Measurements from ENCODE around the gene CABS1. TPM values are rescaled to one million over a fixed set of nuclear protein-coding genes. Genes with fewer than 3 reads are reported as not detected.

Gene CABS1
- total RNA-seq, 2 experiments from 2014 or later = not detected

DNA sequence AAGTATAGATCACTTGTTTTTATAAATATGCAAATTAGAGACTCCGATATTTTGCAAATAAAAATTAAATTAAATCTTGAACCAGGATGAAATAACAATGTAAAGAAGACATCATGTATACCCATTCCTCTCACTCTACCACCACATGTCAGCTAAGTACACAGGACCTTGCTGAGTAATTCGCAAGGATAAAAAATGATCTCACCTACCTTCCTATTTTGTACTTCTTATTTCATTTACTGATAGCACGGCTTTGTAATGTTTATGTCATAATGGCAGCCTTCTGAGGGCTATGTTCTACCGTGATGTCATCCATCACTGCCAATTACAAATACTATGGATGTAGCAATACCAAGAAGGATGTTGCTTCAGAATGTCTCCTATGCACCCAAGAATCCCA lies 37.2 kb downstream of the CABS1 start:
- no peaks in the 10 kb centered on the region for H3K36me3 Mint-ChIP-seq (ENCODE audit: low read depth)
- no peak for ATAC-seq (ENCODE audit: poor library complexity)
- Histone ChIP-seq H3K4me3 (ENCODE audit: low read length) (no peak overlapping the region), H3K36me3 (ENCODE audit: insufficient read depth, low read length) (no peaks in the 10 kb centered on the region), H3K27me3 (ENCODE audit: control insufficient read depth in 1 of 2, insufficient read depth in 2 of 2, low read length in 2 of 2) (no peaks in the 10 kb centered on the region), H3K4me1 (ENCODE audit: insufficient read depth, low read length) (no peaks in the 10 kb centered on the region), H3K9me3 (ENCODE audit: control insufficient read depth in 1 of 2, insufficient read depth in 1 of 2, low read length in 2 of 2) (no peaks in the 10 kb centered on the region), H3K27ac (ENCODE audit: low read depth in 1 of 2, low read length in 2 of 2) (no peak overlapping the region)
- H3K27me3 Mint-ChIP-seq = no peaks in the 10 kb centered on the region
- ChIA-PET POLR2A (no interaction called here), CTCF (no interaction called here)
- peaks cover 3% of the 10 kb centered on the region for H3K9me3 Mint-ChIP-seq
- H3K4me1 Mint-ChIP-seq (ENCODE audit: low read depth) = no peaks in the 10 kb centered on the region
- no peak overlapping the region for H3K27ac Mint-ChIP-seq
- TF ChIP-seq, protein P1, sequence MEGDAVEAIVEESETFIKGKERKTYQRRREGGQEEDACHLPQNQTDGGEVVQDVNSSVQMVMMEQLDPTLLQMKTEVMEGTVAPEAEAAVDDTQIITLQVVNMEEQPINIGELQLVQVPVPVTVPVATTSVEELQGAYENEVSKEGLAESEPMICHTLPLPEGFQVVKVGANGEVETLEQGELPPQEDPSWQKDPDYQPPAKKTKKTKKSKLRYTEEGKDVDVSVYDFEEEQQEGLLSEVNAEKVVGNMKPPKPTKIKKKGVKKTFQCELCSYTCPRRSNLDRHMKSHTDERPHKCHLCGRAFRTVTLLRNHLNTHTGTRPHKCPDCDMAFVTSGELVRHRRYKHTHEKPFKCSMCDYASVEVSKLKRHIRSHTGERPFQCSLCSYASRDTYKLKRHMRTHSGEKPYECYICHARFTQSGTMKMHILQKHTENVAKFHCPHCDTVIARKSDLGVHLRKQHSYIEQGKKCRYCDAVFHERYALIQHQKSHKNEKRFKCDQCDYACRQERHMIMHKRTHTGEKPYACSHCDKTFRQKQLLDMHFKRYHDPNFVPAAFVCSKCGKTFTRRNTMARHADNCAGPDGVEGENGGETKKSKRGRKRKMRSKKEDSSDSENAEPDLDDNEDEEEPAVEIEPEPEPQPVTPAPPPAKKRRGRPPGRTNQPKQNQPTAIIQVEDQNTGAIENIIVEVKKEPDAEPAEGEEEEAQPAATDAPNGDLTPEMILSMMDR (IDR thresholded peaks at IDR 0.05) = no peak
- intact Hi-C loops (cut with DNase I, micrococcal nuclease) = no loop called here
- no peak overlapping the region for H3K4me3 Mint-ChIP-seq
- DNase-seq = no peak

DNA sequence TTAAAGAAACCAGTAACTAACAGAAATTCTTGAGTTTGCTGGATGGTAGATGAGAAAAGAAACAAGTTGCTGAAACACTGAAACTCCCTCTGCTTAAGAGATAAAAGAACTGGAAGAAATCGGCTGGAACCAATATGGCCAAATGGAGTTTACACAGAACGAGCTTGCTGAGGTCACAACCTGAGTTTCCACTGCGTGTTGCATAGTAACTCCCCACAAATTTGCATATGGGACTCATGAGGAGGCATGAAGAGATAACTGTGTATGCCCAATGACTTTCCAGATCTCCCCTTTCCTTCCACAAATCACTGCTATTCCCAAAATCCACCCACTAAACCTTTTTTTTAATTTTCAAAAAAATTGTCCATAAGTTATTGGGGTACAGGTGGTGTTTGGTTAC lies 38.0 kb downstream of the CABS1 start:
- H3K27me3 Mint-ChIP-seq = no peaks in the 10 kb centered on the region
- no peaks in the 10 kb centered on the region for H3K36me3 Mint-ChIP-seq (ENCODE audit: low read depth)
- no peak for DNase-seq
- CTCF ChIA-PET = no interaction called here
- no peak overlapping the region for H3K4me3 Mint-ChIP-seq
- intact Hi-C loops (cut with DNase I, micrococcal nuclease) = no loop called here
- no peak overlapping the region for H3K27ac ChIP-seq (ENCODE audit: low read depth in 1 of 2, low read length in 2 of 2)
- H3K36me3 ChIP-seq (ENCODE audit: insufficient read depth, low read length) = no peaks in the 10 kb centered on the region
- POLR2A ChIA-PET = no interaction called here
- no peak for ATAC-seq (ENCODE audit: poor library complexity)
- H3K9me3 Mint-ChIP-seq = peaks cover 3% of the 10 kb centered on the region
- no peaks in the 10 kb centered on the region for H3K4me1 Mint-ChIP-seq (ENCODE audit: low read depth)
- H3K9me3 ChIP-seq (ENCODE audit: control insufficient read depth in 1 of 2, insufficient read depth in 1 of 2, low read length in 2 of 2) = no peaks in the 10 kb centered on the region
- H3K27ac Mint-ChIP-seq = no peak overlapping the region
- H3K4me1 ChIP-seq (ENCODE audit: insufficient read depth, low read length) = no peaks in the 10 kb centered on the region
- TF ChIP-seq, protein P1 (IDR thresholded peaks at IDR 0.05) = no peak
- H3K4me3 ChIP-seq (ENCODE audit: low read length) = no peak overlapping the region
- no peaks in the 10 kb centered on the region for H3K27me3 ChIP-seq (ENCODE audit: control insufficient read depth in 1 of 2, insufficient read depth in 2 of 2, low read length in 2 of 2)

DNA sequence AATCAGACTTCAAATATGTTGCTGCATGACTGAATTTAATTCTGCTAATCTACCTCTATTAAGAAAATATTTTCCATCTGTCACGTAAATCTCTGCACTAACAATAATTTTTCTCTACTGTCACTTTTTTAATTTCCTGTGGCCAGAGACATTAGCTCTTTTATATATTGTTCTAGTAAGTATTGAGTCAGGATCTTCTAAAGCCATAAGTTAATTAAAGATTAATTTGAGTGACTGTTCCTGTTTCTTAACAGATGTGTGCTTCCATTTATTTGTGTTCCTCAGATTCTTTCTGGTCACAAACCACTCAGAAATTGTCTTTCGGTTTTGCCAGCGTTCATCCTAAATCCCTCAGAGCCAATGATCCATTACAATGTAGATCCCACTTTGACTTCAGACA lies 45.8 kb downstream of the CABS1 start:
- DNase-seq = no peak
- H3K9me3 Mint-ChIP-seq = no peaks in the 10 kb centered on the region
- TF ChIP-seq, protein P1 (IDR thresholded peaks at IDR 0.05) = no peak
- no peaks in the 10 kb centered on the region for H3K27me3 Mint-ChIP-seq
- no peak for ATAC-seq (ENCODE audit: poor library complexity)
- ChIA-PET POLR2A (no interaction called here), CTCF (no interaction called here)
- no peaks in the 10 kb centered on the region for H3K36me3 Mint-ChIP-seq (ENCODE audit: low read depth)
- H3K27ac Mint-ChIP-seq = no peak overlapping the region
- intact Hi-C loops (cut with DNase I, micrococcal nuclease) = no loop called here
- H3K27me3 ChIP-seq (ENCODE audit: control insufficient read depth in 1 of 2, insufficient read depth in 2 of 2, low read length in 2 of 2) = no peaks in the 10 kb centered on the region
- no peak overlapping the region for H3K4me3 ChIP-seq (ENCODE audit: low read length)
- H3K9me3 ChIP-seq (ENCODE audit: control insufficient read depth in 1 of 2, insufficient read depth in 1 of 2, low read length in 2 of 2) = peaks cover 0 to 4% of the 10 kb centered on the region in 2 experiments
- no peak overlapping the region for H3K27ac ChIP-seq (ENCODE audit: low read depth in 1 of 2, low read length in 2 of 2)
- no peaks in the 10 kb centered on the region for H3K4me1 Mint-ChIP-seq (ENCODE audit: low read depth)
- no peaks in the 10 kb centered on the region for H3K36me3 ChIP-seq (ENCODE audit: insufficient read depth, low read length)
- H3K4me1 ChIP-seq (ENCODE audit: insufficient read depth, low read length) = no peaks in the 10 kb centered on the region
- no peak overlapping the region for H3K4me3 Mint-ChIP-seq
